Measurements from ENCODE around the gene ASPSCR1.

ASPSCR1 gene

GRCh38 chr17:81983011-81983638, 5.7 kb downstream of the ASPSCR1 start:
- DNase-seq = no peak

GRCh38 chr17:81983639-81984373, 6.4 kb downstream of the ASPSCR1 start:
- no peak for DNase-seq

- no peak for DNase-seq
Observed at GRCh38 chr17:81984773-81985410, 7.5 kb downstream of the ASPSCR1 start.

DNA sequence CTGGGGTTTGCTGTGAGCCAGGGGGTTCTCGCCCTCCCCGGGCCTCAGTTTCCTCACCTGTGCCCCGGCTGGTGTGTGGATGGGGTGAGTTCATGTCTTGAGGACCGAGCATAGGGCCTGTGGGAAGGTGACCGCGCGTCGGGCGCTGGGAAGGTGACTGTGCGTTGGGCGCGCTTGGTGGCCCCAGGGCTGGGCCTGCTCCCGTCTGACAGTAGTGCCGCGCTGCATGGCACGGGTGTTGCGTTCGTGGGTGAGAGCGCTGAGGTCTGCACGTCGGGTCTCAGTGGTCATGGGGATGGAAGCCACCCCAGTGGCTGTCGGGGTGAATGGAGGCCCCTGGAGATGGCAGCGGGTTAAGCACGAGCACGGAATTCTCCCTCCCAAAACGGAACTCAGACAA, 9.2 kb downstream of the ASPSCR1 start:
- no peak for DNase-seq

GRCh38 chr17:81987161-81987770, 9.8 kb downstream of the ASPSCR1 start:
- no peak for DNase-seq

DNA sequence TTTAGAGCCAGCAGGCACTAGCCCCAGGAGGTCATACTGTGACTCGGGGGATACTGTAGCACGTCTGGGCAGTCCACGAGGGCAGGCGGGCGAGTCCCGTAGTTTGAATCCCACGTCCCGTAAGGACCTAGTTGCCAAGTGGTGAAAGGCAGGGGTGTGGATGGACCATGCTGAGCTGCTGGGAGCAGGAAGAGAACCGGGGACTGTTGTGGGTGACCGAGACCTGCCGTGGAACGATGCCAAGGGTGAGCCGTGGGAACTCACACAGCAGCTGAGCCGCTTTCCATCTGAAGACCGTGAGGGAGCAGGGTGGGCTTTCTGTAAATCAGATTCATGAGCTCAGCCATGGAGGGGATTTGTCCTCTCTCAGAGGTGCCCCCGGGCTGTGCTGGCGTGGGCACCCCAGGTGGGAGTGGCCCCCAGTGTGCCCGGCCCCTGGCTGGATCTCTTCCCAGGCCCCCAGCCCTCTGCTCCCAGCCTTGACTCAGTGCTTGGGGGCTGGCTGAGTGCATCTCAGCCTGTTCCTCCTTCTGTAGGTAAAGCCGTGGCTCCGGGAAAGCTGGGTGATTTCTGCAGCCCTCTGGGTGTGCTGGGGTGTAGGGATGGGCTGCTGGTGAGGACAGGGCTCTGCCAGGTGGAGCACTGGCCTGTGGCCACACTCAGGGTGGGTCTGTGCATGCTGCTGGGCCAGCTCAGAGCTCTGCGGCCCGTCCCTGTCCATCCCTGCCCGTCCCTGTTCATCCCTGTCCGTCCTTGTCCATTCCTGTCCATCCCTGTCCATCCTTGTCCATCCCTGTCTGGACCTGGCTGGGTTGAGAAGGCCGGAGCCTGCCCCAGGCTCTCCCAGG, 13.6 kb downstream of the ASPSCR1 start:
- DNase-seq = no peak

DNA sequence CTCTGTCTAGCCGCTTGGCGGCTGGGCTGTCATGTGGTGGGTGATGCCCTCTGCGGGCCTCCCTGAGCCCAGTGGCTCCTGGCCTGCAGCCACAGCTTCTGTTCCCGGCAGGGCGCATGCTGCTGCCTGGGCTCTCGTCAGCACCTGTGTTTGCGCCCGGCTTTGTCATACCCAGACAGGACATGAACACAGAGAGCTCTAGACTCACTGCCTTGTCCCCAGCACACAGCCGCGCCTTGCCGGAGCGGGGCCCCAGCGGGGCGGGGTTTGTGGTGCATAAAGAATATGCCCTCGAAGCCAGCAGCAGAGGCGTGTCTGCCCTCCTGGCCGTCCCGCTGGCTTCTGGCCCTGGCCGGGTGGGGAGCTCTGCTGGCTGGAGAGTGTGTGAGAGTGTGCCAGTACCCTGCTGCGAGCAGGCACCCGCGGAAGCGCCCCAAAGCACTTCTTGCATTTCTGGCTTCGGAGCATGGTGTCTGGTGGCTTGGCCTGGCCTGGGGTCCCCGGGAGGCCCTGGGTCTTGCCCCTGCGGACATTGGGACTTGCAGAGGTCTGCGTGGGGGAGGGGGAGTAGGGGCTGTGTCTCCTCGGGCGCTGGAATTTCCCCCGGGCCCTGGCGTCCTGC, 14.4 kb downstream of the ASPSCR1 start:
- no peak for DNase-seq

DNA sequence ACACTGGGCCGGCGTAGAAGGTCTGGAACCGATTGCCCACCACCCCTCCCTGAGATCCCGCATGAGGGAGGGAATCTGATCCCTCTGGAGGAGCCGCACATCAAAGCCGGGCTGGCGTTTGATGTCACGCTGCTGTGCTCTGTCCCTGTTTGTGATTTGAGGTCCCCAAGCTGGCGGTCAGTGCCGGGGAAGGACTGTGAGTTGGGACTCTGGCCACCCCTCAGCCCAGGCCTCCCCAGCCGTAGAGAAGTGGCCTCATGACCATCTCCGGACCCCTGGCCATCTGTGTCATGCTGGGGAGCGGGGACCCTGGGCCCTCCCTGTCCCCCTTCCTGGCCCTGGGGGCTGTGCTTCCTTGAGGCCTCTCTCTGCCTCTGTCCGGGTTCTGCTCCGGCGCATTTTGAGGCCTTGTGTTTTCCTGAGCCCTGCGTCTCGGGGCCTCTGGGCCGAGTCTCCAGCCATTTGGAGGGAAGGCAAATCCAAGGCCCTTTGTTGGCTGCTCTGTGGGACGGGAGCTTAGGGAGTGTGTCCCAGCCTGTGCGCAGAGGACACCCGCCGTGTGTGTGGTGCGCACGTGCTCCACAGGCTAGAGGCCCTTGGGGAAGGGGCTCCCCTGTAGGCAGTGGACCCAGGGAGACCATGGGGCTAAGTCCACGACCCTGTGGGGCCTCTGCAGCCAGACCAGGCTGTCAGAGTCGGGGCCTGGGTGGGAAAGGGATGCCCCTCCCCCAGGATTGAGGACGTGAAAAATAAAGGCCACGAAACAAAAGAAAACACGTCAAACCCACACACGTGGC, 15.1 kb downstream of the ASPSCR1 start:
- no peak for DNase-seq

GRCh38 chr17:81993729-81994592, 16.5 kb downstream of the ASPSCR1 start:
- DNase-seq = no peak

DNA sequence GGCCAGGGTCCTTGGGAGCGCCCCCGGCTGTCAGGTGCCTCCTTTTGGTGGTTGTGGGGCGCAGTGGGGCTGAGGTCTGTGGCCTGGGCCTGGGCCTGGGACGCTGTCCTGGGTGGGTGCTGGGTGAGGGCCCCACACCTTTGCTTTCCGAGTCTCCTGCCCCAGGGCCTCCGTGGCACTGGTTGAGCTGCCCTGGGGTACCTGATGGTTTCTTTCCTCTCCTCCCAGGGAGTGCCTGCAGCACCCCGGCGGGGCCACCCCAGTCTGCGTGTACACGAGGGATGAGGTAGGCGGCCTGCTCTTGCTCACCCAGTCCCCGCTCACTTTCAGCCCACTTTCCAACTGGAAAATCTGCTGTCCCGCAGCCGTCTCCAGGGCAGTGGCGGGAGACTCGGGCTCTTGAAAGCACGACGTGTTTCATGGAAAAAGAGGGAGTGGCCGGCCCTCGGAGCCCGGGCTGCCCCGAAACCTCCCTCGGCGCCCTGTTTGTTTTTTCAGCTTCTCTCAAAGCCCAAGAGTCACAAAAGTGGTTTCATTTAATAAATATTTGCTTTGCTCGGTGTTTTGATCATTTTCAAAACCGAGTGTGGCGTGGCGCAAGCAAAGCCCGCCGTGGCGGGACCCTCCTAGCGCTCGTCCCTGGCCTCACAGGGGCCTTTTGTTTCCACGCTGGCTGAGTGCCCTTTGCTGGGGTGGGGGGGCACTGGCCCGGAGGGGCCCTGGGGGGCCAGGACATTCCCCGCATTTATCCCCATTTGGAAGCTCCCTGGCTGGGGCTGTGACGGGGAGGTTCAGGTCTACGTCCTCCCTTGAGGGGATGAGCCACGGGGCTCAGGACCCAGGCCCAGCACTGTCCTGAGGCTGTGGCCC, 17.4 kb downstream of the ASPSCR1 start:
- no peak for DNase-seq

GRCh38 chr17:81995463-81996231, 18.2 kb downstream of the ASPSCR1 start:
- DNase-seq = no peak

GRCh38 chr17:81996232-81996756, 18.9 kb downstream of the ASPSCR1 start:
- no peak for DNase-seq

GRCh38 chr17:81996757-81997441, 19.5 kb downstream of the ASPSCR1 start:
- no peak for DNase-seq

DNA sequence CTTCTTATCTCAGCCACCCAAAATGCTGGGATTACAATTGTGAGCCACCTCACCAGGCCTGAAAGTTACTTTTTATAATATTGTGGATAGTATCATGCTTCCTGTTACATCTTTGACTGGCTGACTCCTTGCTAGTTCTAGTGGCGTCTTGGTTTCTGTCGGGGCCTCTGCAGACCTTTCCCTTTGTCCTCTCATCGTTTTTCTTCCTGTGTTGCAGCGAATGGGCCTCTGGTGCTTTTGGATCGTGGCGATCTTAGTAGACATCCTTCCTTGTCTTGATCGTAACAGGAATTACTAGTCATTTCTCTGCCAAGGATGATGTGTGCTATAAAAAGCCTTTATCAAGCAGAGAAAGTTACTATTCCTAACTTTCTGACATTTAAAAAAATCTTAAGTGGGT, 20.8 kb downstream of the ASPSCR1 start:
- no peak for DNase-seq

- no peak for DNase-seq
Observed at GRCh38 chr17:81998691-81999438, 21.4 kb downstream of the ASPSCR1 start.

DNA sequence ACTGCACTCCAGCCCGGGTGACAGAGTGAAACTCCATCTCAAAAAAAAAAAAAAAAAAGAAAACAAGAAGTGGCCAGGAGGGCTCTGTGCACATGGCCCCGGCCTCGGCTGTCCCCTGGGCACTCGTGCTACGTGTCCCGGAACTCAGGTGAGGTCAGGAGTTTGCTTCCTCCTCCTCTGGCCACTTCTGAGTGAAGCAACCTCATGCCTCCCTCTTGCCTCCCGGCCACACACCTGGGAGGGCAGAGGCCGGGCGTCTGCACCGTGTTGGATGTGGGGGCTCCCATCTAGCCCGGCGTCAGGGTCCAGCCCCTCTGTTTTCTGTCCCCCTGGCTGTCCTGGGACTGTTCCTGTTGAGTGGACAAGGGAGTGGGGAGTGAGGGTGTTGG, 22.2 kb downstream of the ASPSCR1 start:
- no peak for DNase-seq
